ENCODE data around the gene MARK2.

Gene MARK2

GRCh38 chr11:63909591-63910506, 70.9 kb downstream of the MARK2 start:
- no peak for DNase-seq (ENCODE audit: low read depth)

- DNase-seq (ENCODE audit: low read depth): no peak
Observed at GRCh38 chr11:63910675-63911074, 71.8 kb downstream of the MARK2 start.

GRCh38 chr11:63911440-63911839, 72.5 kb downstream of the MARK2 start:
- DNase-seq (ENCODE audit: low read depth): no peak

GRCh38 chr11:63911876-63912275, 73.0 kb downstream of the MARK2 start:
- DNase-seq (ENCODE audit: low read depth): no peak

- DNase-seq (ENCODE audit: low read depth): no peak
Observed at GRCh38 chr11:63912678-63913077, 73.8 kb downstream of the MARK2 start.

- DNase-seq (ENCODE audit: low read depth): no peak
Observed at GRCh38 chr11:63913866-63914830, 75.2 kb downstream of the MARK2 start.

- no peak for DNase-seq (ENCODE audit: low read depth)
Observed at GRCh38 chr11:63914896-63915691, 76.2 kb downstream of the MARK2 start.

- no peak for DNase-seq (ENCODE audit: low read depth)
Observed at GRCh38 chr11:63915961-63916836, 77.3 kb downstream of the MARK2 start.

- no peak for DNase-seq (ENCODE audit: low read depth)
Observed at GRCh38 chr11:63916837-63917691, 78.2 kb downstream of the MARK2 start, which contains the start of gene RCOR2. Gene RCOR2 (minus strand): TSS chr11:63917164. CDS start chr11:63916456, 708 bp downstream.

- no peak for DNase-seq (ENCODE audit: low read depth)
Observed at GRCh38 chr11:63917692-63918506, 79.0 kb downstream of the MARK2 start.

GRCh38 chr11:63918507-63919191, 79.7 kb downstream of the MARK2 start:
- DNase-seq (ENCODE audit: low read depth): no peak

- DNase-seq (ENCODE audit: low read depth): no peak
Observed at GRCh38 chr11:63919267-63920125, 80.6 kb downstream of the MARK2 start.

GRCh38 chr11:63920126-63920938, 81.4 kb downstream of the MARK2 start:
- DNase-seq (ENCODE audit: low read depth): no peak

- no peak for DNase-seq (ENCODE audit: low read depth)
Observed at GRCh38 chr11:63920939-63921417, 82.1 kb downstream of the MARK2 start.

- DNase-seq (ENCODE audit: low read depth): no peak
Observed at GRCh38 chr11:63922673-63923192, 83.8 kb downstream of the MARK2 start.

- DNase-seq (ENCODE audit: low read depth): no peak
Observed at GRCh38 chr11:63923319-63923718, 84.4 kb downstream of the MARK2 start.

Measured in stimulated activated CD8-positive, alpha-beta memory T cell treated with anti-CD3 and anti-CD28 coated beads, Interleukin-15, amount 100 ng/mL, for 24 hours (primary cell).